ENCODE data around the gene TMEM181.

GRCh38 chr6:158528826-158529225, 31.1 kb upstream of the TMEM181 start:
- TF ChIP-seq POLR2A (IDR thresholded peaks at IDR 0.05; ENCODE audit: low read depth, low read length) (no peak), TAF1 (IDR thresholded peaks at IDR 0.05; ENCODE audit: borderline replicate concordance, low read depth, low read length) (no peak), POLR2AphosphoS5 (IDR thresholded peaks at IDR 0.05; ENCODE audit: low read depth, low read length) (no peak)

Measured in GM12892 (cell line).